AG08395 (cell line): ENCODE results near the gene CFAP47.
"Not testable (repeated sequence)": the region's sequence is repeated elsewhere in the genome, so short reads cannot be mapped to it uniquely, and the experiment has no call there.

ENCODE experiments used
- DNase-seq: peaks from one replicate; pipeline ENCODE4 v3.0.0; 2012; ENCODE audit warnings: mixed read lengths, low spot score

The CFAP47 gene

DNA sequence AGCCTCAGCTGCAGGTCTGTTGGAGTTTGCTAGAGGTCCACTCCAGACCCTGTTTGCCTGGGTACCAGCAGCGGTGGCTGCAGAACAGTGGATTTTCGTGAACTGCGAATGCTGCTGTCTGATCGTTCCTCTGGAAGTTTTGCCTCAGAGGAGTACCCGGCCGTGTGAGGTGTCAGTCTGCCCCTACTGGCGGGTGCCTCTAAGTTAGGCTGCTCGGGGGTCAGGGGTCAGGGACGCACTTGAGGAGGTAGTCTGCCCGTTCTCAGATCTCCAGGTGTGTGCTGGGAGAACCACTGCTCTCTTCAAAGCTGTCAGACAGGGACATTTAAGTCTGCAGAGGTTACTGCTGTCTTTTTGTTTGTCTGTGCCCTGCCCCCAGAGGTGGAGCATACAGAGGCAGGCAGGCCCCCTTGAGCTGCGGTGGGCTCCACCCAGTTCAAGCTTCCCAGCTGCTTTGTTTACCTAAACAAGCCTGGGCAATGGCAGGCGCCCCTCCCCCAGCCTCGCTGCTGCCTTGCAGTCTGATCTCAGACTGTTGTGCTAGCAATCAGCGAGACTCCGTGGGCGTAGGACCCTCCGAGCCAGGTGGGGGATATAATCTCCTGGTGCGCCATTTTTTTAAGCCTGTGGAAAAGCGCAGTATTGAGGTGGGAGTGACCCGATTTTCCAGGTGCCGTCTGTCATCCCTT lies 315.4 kb downstream of the CFAP47 start:
- not testable (repeated sequence) for DNase-seq

DNA sequence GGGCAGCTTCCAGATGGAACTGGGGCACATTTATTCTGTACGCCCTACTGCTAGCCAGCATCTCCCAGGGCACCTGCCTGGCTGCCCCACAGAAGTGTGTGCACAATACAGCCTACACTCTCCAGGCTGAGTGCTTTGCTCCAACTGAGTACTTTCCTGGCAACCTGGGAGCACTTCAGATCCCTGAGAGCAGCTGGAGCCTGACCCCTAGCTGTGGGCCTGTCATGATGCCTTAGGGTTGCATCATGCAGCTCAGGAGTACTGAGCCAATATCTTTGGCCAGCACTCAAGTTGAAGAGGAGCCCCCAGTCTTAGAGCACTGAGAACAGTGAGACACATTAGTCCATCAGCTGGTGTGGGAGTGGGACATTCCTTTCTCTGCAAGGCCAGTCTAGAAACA lies 321.9 kb downstream of the CFAP47 start:
- DNase-seq, result no peak

DNA sequence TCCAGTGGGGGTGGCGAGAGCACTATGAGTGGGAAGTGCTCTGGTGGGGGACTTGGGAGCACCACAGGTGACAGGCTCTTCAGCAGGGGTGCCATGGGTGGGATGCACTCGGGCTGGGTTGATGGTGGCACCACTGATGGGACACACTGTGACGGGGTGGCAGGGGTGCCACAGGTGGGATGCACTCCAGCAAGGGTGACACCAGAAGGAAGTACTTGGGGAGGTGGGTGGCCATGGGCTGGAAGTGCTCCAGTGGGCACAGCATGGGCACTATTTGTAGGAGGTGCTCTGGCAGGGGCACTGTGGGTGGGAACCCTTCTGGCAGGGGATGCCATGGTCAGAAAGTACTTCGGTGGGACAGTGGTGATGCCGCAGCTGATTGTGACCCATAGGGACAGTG lies 346.6 kb downstream of the CFAP47 start:
- no peak for DNase-seq

DNA sequence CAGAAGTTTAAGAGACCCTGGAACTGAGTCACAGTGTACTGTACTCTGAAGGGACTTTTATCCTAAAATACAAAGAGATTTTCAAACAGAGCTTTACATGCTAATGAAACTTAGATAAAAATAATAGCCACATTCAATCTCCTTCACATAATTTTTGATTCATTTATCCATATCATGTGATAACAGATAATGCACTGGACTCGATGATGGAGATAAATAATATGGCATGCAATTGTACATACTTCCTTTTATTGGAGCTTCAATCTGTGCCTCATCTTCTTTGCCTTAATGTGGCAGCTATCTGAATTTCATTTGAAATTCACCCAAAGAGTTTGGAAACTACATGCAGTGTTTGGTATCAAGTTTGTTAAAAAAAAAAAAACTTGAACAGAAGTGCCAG lies 390.6 kb downstream of the CFAP47 start:
- DNase-seq, result no peak

DNA sequence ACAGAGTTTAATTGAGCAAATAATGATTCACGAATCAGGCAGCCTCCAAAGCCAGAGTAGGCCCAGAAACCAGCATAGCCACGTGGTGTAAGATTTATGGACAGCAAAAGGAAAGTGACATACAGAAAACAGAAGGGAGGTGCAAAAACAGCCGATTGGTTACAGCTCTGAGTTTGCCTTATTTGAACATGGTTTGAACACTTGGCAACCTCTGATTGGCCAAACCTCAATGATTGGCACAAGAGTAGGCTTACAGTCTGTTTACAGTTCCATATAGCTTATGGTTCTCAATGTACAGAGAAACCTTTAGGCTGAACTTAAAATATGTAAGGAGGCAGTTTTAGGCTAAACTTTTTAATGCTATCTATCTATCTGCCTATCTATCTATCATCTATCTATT lies 394.8 kb downstream of the CFAP47 start:
- DNase-seq, result no peak

DNA sequence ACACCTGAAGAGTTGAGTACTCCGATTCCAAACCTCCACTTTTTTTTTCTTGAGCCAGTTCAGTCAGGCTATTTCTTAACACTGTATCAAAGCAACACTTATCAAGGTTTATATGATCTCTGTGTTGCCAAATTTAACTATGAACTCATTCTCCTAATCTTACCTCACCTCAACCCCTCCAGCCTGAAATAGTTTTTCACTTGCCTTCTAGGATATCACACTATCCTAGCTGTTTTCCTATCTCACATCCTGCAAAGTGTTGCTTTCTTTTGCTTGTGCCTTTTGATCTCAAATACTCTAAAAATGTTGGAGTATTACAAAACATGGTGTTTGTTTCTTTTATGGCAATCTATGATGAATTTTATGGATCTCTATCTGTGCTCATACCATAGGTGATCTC lies 415.0 kb downstream of the CFAP47 start:
- DNase-seq, result no peak

DNA sequence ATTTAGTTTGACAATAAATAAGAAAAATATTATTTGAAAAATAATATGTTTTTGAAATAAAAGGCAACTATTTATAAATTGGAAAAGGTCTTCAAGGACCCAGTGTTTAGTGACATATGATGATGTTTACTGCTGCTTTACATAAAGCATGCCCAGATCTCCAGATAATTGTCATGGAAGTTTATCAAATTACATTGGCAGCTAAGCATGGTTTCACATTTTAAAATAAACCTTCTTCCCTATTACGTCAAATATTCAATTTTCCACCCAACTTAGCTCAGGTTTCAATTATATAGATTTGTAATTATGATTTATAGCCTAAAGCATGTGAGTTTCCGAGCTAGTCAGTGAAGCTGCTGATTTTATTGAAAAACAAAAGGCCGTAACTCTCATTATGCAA lies 417.2 kb downstream of the CFAP47 start:
- DNase-seq, result no peak

DNA sequence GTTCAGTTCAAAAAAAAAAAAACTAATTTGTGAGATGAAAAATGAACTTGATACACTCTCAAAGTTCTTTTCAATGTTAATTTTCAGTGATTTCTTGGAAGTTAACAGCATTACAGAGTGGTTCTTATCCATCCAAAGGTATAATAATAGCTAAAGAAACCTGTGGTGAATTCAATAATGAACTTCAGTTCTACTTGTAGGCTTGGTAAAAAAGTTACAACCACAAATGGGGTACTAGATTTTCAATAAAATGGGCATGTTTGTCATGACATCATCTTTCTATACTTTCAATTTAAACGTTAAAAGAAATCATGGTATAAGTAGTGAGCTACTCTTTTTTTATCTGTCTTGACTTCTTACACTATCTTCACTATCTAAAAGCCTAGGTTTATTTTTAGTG lies 424.8 kb downstream of the CFAP47 start:
- DNase-seq, result no peak

DNA sequence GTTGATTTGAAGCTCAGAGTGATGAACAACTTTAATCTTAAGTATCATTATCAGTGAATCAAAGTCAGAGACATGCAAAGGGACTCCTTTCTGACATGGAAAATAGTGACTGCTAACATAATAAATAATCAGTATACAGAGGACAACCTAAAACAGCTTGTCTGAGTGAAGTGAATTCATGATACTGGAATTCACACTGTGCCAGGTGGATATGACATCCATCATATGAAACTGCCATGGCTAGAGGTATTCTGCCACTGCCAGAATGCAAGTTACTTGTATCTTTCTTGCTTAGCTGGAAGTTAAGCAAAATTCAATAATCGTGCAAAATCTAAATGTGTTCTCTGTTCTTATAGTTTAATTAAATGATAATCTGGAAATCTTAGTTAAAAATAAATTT lies 429.0 kb downstream of the CFAP47 start:
- DNase-seq, result no peak

DNA sequence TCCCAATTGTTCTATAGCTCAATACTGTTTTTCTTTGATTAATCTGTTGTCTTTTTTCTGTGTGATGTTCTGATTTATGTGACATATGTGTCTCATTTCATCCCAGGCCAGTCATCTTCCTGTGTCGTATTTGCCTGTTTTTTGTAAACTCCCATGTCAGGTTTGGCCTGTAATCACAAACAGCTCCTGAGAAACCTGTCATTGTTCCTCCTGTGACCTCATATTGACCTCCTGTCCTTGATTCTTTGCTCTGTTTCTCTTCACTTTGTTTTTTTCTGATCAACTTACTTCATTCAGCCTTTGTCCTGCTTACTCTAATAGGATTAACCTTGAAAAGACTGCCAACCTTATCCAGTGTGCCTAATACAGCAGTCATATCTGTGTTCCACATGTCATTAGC lies 438.3 kb downstream of the CFAP47 start:
- DNase-seq, result no peak

DNA sequence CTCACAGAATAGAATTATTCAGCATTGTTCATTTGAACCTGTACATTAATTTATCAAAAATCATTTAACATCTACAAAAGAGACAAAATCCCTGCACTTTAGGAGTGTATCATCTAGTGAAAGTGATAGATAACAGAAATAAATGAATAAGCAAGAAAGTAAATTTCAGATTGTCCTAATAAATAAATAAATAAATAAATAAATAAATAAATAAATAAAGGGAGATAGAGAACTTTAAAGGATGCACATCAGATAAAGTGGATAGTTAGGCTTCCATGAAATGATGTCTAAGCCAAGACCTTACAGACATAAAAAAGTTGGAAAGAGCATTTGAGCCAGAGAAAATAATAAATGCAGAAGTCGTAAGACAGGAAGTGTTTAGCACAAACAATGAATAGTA lies 444.7 kb downstream of the CFAP47 start:
- no peak for DNase-seq

DNA sequence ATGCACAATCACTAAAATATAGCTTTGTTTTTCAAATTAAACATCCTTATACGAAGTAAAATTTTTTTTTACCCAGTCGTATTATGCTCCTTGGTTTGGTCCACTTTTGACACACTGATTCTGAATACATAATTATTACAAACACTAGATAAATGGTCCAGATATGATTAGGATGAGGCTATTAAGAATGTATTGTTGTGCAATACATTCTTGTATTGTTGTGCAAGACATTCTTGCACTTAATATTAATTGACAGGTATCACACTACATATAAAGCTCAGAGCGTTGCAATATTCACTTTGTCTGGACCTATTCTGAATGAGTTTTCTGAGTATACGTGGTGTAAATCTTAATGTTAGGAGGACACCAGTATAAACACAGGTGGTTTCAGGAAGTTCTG lies 464.0 kb downstream of the CFAP47 start:
- DNase-seq, result no peak

DNA sequence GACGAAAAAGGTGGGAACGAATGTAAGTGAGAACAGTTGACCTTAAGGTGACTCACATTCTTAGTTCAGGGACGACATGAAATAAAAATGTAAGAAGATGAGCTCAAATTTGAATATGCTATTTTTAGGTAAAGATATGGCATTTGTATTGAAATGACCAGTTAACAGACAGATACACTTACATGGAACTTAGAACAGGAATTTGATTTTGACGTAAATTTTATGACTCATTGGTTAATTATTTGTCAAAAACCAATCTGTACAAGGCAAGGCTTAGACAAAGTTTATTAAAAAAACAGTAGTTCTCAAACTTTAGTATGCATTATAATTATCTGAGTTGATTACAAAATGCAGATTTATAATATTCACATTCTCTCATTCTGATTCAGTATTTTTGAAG lies 469.4 kb downstream of the CFAP47 start:
- DNase-seq, result no peak

DNA sequence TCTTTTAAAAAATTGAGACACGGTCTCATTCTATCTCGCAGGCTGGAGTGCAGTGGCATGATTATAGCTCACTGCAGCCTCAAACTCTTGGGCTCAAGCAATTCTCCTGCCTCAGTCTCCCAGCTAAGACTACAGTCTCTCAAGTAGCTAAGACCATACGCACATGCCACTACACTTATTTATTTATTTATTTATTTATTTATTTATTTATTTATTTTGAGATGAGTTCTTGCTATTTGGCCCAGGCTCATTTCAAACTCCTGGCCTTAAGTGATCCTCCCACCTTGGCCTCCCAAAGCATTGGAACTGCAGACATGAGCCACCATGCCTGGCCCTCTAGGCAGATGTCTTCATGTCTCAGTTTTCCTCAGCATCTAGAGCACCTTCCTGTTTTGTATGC lies 482.2 kb downstream of the CFAP47 start:
- no peak for DNase-seq

DNA sequence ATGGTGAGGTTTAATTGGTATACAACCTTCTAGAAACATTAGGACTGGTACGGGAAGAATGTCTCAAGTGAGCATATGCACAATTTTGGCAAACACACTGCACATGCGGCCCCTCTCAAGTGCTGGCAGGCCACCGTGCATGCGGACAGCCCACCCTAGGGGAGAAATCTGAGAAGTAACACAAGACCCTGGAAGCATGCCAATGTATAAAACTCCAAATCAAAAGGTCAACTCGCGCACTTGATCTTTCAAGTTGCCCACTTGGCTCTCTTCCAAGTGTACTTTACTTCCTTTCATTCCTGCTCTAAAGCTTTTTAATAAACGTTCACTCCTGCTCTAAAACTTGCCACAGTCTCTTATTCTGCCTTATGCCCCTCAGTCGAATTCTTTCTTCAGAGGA lies 488.3 kb downstream of the CFAP47 start:
- DNase-seq, result no peak

DNA sequence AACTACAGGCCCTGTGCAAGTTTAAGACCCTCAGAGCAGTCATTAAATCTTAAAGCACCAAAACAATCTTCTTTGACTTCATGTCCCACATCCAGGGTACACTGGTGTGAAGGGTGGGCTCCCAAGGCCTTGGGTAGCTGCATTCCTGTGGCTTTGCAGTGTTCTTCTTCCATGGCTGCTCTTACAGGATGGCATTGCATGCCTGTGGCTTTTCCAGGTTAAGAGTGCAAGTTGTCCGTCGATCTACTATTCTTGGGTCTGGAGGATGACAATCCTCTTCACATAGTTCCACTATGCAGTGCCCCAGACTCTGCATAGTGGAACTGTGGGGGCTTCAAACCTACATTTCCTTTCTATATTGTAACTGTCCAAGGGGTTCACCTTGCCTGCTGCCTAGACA lies 494.5 kb downstream of the CFAP47 start:
- DNase-seq, result no peak

DNA sequence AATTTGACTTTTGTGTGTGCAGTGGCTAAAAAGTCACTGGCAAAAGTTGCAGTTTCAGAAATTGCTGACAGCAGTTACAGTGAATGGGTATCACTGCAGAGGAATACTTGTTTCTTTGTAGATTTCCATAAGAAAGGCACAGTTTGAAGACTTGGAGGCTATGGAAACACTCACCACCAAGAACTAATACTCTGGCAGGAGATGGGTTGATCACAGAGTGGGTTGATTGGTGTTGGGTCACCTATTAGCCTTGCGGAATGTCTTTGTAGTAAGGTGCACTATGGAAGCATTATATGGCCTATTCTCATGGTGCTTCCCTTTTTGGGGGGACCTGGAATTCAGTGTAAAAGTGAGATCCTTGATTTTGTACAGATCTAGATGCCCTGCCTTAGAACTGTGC lies 502.8 kb downstream of the CFAP47 start:
- no peak for DNase-seq

DNA sequence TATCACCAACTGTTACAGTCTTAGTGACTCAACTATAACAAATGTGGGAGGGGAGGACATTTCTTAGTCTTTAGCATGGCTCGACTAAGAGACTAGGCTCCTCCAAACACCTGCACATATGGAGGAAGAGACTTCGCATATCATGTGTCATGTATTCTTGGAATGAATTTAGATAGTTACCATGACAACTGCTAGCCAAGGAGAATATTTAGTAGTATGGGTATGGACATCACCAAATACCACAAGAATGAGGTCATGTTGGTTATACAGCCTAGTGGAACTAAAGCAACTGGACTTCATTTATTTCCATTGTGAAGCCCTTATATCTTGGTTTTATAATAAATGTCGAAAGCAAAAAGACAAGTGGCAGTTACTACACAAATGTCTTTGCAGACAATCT lies 512.3 kb downstream of the CFAP47 start:
- DNase-seq, result no peak

DNA sequence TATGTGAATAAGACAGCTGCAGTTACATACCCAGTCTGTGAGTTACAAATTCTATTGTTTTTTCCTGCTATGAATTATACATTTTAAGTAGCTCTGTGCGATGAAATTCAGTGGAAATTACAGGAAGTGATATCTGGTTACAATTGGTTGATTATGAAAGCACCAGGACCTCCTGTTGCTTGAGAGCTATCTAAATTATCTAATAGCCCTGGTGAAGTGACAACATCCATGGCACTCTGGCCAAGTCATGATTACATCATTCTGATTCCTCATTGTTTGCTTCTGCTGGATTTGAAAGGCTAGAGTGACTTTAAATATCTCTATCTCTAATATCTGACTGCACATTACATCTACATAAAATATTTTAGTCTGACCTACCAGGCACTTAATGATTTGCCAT lies 515.0 kb downstream of the CFAP47 start:
- DNase-seq, result no peak
